HG03342 (cell line): Measurements from ENCODE around the gene MRPS16.
"Not testable (repeated sequence)": the region's sequence is repeated elsewhere in the genome, so short reads cannot be mapped to it uniquely, and the experiment has no call there.

ENCODE experiments used
- ATAC-seq: cut with Tn5 transposase; IDR thresholded peaks from one replicate; pipeline ENCODE4 v1.9.1; 2021; ENCODE audit warnings: mild to moderate bottlenecking, moderate library complexity; ENCODE audit not compliant: unreplicated experiment

The MRPS16 gene

GRCh38 chr10:73252445-73253224 lies at the start of gene MRPS16:
Gene MRPS16 (minus strand): TSS chr10:73252644. CDS start chr10:73252482, 162 bp downstream.
- peak; percentile 71 for ATAC-seq

- no peak for ATAC-seq
Measured at GRCh38 chr10:73296946-73297345, 44.5 kb upstream of the MRPS16 start.

- ATAC-seq = no peak
Measured at GRCh38 chr10:73293461-73293860, 41.0 kb upstream of the MRPS16 start.

GRCh38 chr10:73289958-73290357 lies 37.5 kb upstream of the MRPS16 start:
- ATAC-seq = no peak

GRCh38 chr10:73287441-73287840 lies 35.0 kb upstream of the MRPS16 start:
- no peak for ATAC-seq

GRCh38 chr10:73281097-73281496 lies 28.7 kb upstream of the MRPS16 start:
- ATAC-seq = no peak

- ATAC-seq = no peak
Measured at GRCh38 chr10:73264423-73264822, 12.0 kb upstream of the MRPS16 start.

GRCh38 chr10:73263693-73264347 lies 11.4 kb upstream of the MRPS16 start:
- no peak for ATAC-seq

- no peak for ATAC-seq
Measured at GRCh38 chr10:73262880-73263555, 10.6 kb upstream of the MRPS16 start.

- ATAC-seq = no peak
Measured at GRCh38 chr10:73262105-73262730, 9.8 kb upstream of the MRPS16 start.

- no peak for ATAC-seq
Measured at GRCh38 chr10:73261362-73261995, 9.0 kb upstream of the MRPS16 start.

GRCh38 chr10:73258612-73259011 lies 6.2 kb upstream of the MRPS16 start:
- ATAC-seq = not testable (repeated sequence)

- ATAC-seq = no peak
Measured at GRCh38 chr10:73253225-73253555, 746 bp upstream of the MRPS16 start.

- ATAC-seq = peak; percentile 43
Measured at GRCh38 chr10:73251683-73252444, 580 bp downstream of the MRPS16 start.

- no peak for ATAC-seq
Measured at GRCh38 chr10:73248259-73248724, 4.2 kb downstream of the MRPS16 start.

- ATAC-seq = no peak
Measured at GRCh38 chr10:73247509-73248258, 4.8 kb downstream of the MRPS16 start.

GRCh38 chr10:73246646-73247508 lies 5.6 kb downstream of the MRPS16 start, which contains the start of gene DNAJC9:
Gene DNAJC9 (minus strand): TSS chr10:73247255. CDS start chr10:73247189, 66 bp downstream.
- peak; percentile 78 for ATAC-seq

- ATAC-seq = no peak
Measured at GRCh38 chr10:73246322-73246645, 6.2 kb downstream of the MRPS16 start.
